IMR-90 (cell line): ENCODE measurements around the gene AURKA. TPM values are rescaled to one million over a fixed set of nuclear protein-coding genes. Genes with fewer than 3 reads are reported as not detected.
A peak's percentile ranks its signal among the peaks of the same experiment; 100 is the strongest.

ENCODE experiments used
- ATAC-seq: fragments of 200-7000 bp; cut with Tn5 transposase; 2 replicates; pipeline ENCODE4 v1.9.1; 2020; ENCODE audit warnings: low read depth, mild to moderate bottlenecking, moderate library complexity
- BruUV-seq: library from RNA; stranded (reverse); fragments of 400-500 nt; replicated peaks from 2 replicates; lab custom pipeline; 2021; lab: Mats Ljungman, UMichigan
- CTCF ChIA-PET: fragments of 300-600 bp; formaldehyde crosslinking; extraction: SDS; loops from one replicate; lab custom pipeline; 2021; ENCODE audit warnings: antibody characterized with exemption; lab: Yijun Ruan, JAX
- POLR2A ChIA-PET: fragments of 300-600 bp; sonication (Branson Sonifier 250); formaldehyde crosslinking; loops from one replicate; lab custom pipeline; 2022; ENCODE audit warnings: antibody characterized with exemption; ENCODE audit not compliant: unreplicated experiment; lab: Charles Lee
- DNase-seq: peaks from one replicate; pipeline ENCODE4 v3.0.0; 2013
- H2AFZ ChIP-seq: replicated peaks from 2 replicates; pipeline ENCODE3; 2013; ENCODE audit warnings: low read length, mild to moderate bottlenecking; ENCODE audit not compliant: poor library complexity
- H2AK5ac ChIP-seq: 2 replicates; pipeline ENCODE4 v1.6.1; 2013; ENCODE audit warnings: low read depth, low read length, inconsistent platforms
- H2AK9ac ChIP-seq: replicated peaks from 2 replicates; pipeline ENCODE3; 2013; ENCODE audit warnings: mild to moderate bottlenecking, low read depth, low read length, moderate library complexity; ENCODE audit not compliant: poor library complexity
- H2BK120ac ChIP-seq: 2 replicates; pipeline ENCODE4 v1.6.1; 2013; ENCODE audit warnings: low read depth, low read length, inconsistent platforms
- H2BK15ac ChIP-seq: 3 replicates; pipeline ENCODE4 v1.6.1; 2013; ENCODE audit warnings: low read depth, low read length, inconsistent platforms
- H2BK20ac ChIP-seq: 2 replicates; pipeline ENCODE4 v1.6.1; 2013; ENCODE audit warnings: low read depth, mild to moderate bottlenecking, inconsistent platforms, low read length, moderate library complexity
- H2BK5ac ChIP-seq: 2 replicates; pipeline ENCODE4 v1.6.1; 2013; ENCODE audit warnings: mild to moderate bottlenecking, low read depth, low read length, inconsistent platforms; ENCODE audit not compliant: poor library complexity, severe bottlenecking
- H3K14ac ChIP-seq: replicated peaks from 2 replicates; pipeline ENCODE4 v1.6.1; 2013; ENCODE audit warnings: low read depth, low read length, inconsistent platforms
- H3K18ac ChIP-seq: 2 replicates; pipeline ENCODE4 v1.6.1; 2013; ENCODE audit warnings: low read depth, low read length, control low read depth
- H3K23ac ChIP-seq: 2 replicates; pipeline ENCODE4 v1.6.1; 2013; ENCODE audit warnings: low read depth, low read length, inconsistent platforms
- H3K27ac ChIP-seq: 2 replicates; pipeline ENCODE4 v1.5.1; 2013; ENCODE audit warnings: mild to moderate bottlenecking, control low read depth, low read length; ENCODE audit not compliant: insufficient read depth
- H3K27me3 ChIP-seq: 2 replicates; pipeline ENCODE4 v1.6.1; 2013; ENCODE audit warnings: low read length; ENCODE audit not compliant: control insufficient read depth, insufficient read depth
- H3K36me3 ChIP-seq: 2 replicates; pipeline ENCODE4 v1.6.1; 2013; ENCODE audit warnings: low read length, mixed read lengths; ENCODE audit not compliant: control insufficient read depth, insufficient read depth
- H3K4ac ChIP-seq: 2 replicates; pipeline ENCODE4 v1.6.1; 2013; ENCODE audit warnings: low read depth, low read length, inconsistent platforms
- H3K4me1 ChIP-seq: 2 replicates; pipeline ENCODE4 v1.6.1; 2013; ENCODE audit warnings: low read length, mixed read lengths; ENCODE audit not compliant: control insufficient read depth, insufficient read depth
- H3K4me2 ChIP-seq: 2 replicates; pipeline ENCODE4 v1.6.1; 2013; ENCODE audit warnings: low read depth, mild to moderate bottlenecking, control low read depth, low read length, moderate library complexity
- H3K4me3 ChIP-seq: 2 replicates; pipeline ENCODE4 v1.5.1; 2013; ENCODE audit warnings: low read depth, mild to moderate bottlenecking, control low read depth, low read length, moderate library complexity; ENCODE audit not compliant: insufficient read depth
- H3K56ac ChIP-seq: 2 replicates; pipeline ENCODE4 v1.6.1; 2013; ENCODE audit warnings: low read length, inconsistent platforms; ENCODE audit not compliant: insufficient read depth; ENCODE audit errors: extremely low read depth
- H3K79me1 ChIP-seq, 2 experiments: 2 replicates each; pipeline ENCODE4 v1.6.1; 2013; ENCODE audit warnings: low read length in 2 of 2, inconsistent platforms in 1 of 2, low read depth in 1 of 2
- H3K9ac ChIP-seq: 2 replicates; pipeline ENCODE4 v1.6.1; 2013; ENCODE audit warnings: low read depth, low read length, control low read depth
- H3K9me1 ChIP-seq: 2 replicates; pipeline ENCODE4 v1.6.1; 2013; ENCODE audit warnings: low read length, inconsistent platforms; ENCODE audit not compliant: insufficient read depth
- H3K9me3 ChIP-seq: 2 replicates; pipeline ENCODE4 v1.6.1; 2013; ENCODE audit warnings: low read length; ENCODE audit not compliant: control insufficient read depth, insufficient read depth
- H4K20me1 ChIP-seq: 2 replicates; pipeline ENCODE4 v1.6.1; 2013; ENCODE audit warnings: low read length, inconsistent platforms; ENCODE audit not compliant: insufficient read depth
- H4K5ac ChIP-seq: 2 replicates; pipeline ENCODE4 v1.6.1; 2013; ENCODE audit warnings: mild to moderate bottlenecking, low read depth, low read length, control low read depth
- H4K8ac ChIP-seq, 2 experiments: 2 replicates each; pipeline ENCODE4 v1.6.1; 2013; ENCODE audit warnings: low read depth in 2 of 2, low read length in 2 of 2, control low read depth in 1 of 2, inconsistent platforms in 1 of 2
- H4K91ac ChIP-seq: 2 replicates; pipeline ENCODE4 v1.6.1; 2013; ENCODE audit warnings: low read depth, low read length, inconsistent platforms; ENCODE audit not compliant: insufficient read depth
- BHLHE40 ChIP-seq: fragments of 150-350 bp; IDR thresholded peaks from 2 replicates; pipeline ENCODE4 v1.6.1; 2016; ENCODE audit warnings: mild to moderate bottlenecking, low read depth, low read length
- CEBPB ChIP-seq: IDR thresholded peaks from 2 replicates; pipeline ENCODE4 v1.6.1; 2012; ENCODE audit warnings: low read depth, low read length, improper control_type of control experiment
- CHD1 ChIP-seq: IDR thresholded peaks from 2 replicates; pipeline ENCODE4 v1.6.1; 2012; ENCODE audit warnings: low read depth, low read length, improper control_type of control experiment
- CTCF ChIP-seq: conservative IDR thresholded peaks from 2 replicates; pipeline ENCODE4 v1.5.1; 2012; ENCODE audit warnings: mild to moderate bottlenecking, low read depth, low read length, improper control_type of control experiment
- ELK1 ChIP-seq: fragments of 150-350 bp; IDR thresholded peaks from 2 replicates; pipeline ENCODE4 v1.6.1; 2016; ENCODE audit warnings: low read depth, mild to moderate bottlenecking, low read length, moderate library complexity, borderline replicate concordance
- FOS ChIP-seq: fragments of 150-350 bp; IDR thresholded peaks from 2 replicates; pipeline ENCODE4 v1.6.1; 2016; ENCODE audit warnings: low read depth, low read length
- MAFK ChIP-seq: IDR thresholded peaks from 2 replicates; pipeline ENCODE4 v1.6.1; 2012; ENCODE audit warnings: low read depth, low read length, improper control_type of control experiment
- MAZ ChIP-seq: IDR thresholded peaks from 2 replicates; pipeline ENCODE4 v1.6.1; 2012; ENCODE audit warnings: low read depth, mild to moderate bottlenecking, low read length, improper control_type of control experiment, moderate library complexity, borderline replicate concordance
- MXI1 ChIP-seq: IDR thresholded peaks from 2 replicates; pipeline ENCODE4 v1.6.1; 2012; ENCODE audit warnings: low read depth, mild to moderate bottlenecking, low read length, moderate library complexity, borderline replicate concordance
- NFE2L2 ChIP-seq: fragments of 150-350 bp; IDR thresholded peaks from 2 replicates; pipeline ENCODE4 v1.6.1; 2016; ENCODE audit warnings: low read depth, mild to moderate bottlenecking, low read length
- POLR2A ChIP-seq: IDR thresholded peaks from 2 replicates; pipeline ENCODE4 v1.6.1; 2012; ENCODE audit warnings: mild to moderate bottlenecking, low read depth, low read length
- RAD21 ChIP-seq: IDR thresholded peaks from 2 replicates; pipeline ENCODE4 v1.6.1; 2012; ENCODE audit warnings: low read length, improper control_type of control experiment
- RCOR1 ChIP-seq: IDR thresholded peaks from 2 replicates; pipeline ENCODE4 v1.6.1; 2012; ENCODE audit warnings: mild to moderate bottlenecking, low read length, improper control_type of control experiment; ENCODE audit not compliant: insufficient replicate concordance
- RFX5 ChIP-seq: IDR thresholded peaks from 2 replicates; pipeline ENCODE4 v1.8.0; 2012; ENCODE audit warnings: low read depth, mild to moderate bottlenecking, low read length, moderate library complexity
- SMC3 ChIP-seq: fragments of 150-350 bp; IDR thresholded peaks from 2 replicates; pipeline ENCODE4 v1.6.1; 2016; ENCODE audit warnings: low read depth, mild to moderate bottlenecking, antibody characterized with exemption, low read length, moderate library complexity
- WGBS, 2 experiments: methylation state at CpG; one replicate each; pipeline versions ENCODE4 v1.1.5 to v1.1.7; 2013; ENCODE audit warnings: missing lambda C conversion rate in 2 of 2; ENCODE audit not compliant: insufficient read length in 1 of 2; ENCODE audit errors: extremely low coverage in 2 of 2; 5-methylcytosine and 5-hydroxymethylcytosine counted together
- dilution Hi-C: fragments of 300-500 bp; cut with HindIII; formaldehyde crosslinking; loops from one replicate; pipeline ENCODE4 v1.14.3; 2018; ENCODE audit warnings: low sequenced_read_pairs; ENCODE audit not compliant: unreplicated experiment
- in situ Hi-C: fragments of 300-500 bp; cut with MboI; formaldehyde crosslinking; loops from 3 replicates; pipeline ENCODE4 v1.14.3; 2019; ENCODE audit warnings: low sequenced_read_pairs, inconsistent platforms, mixed read lengths
- intact Hi-C: fragments of 100-400 bp; cut with micrococcal nuclease; formaldehyde crosslinking; loops from 2 replicates; pipeline ENCODE4 v1.10.0; 2022
- polyA plus RNA-seq, 3 experiments: library from polyadenylated mRNA; depleted of rRNA; stranded (reverse); fragments of >200 nt; gene quantifications; 2 replicates each; pipeline ENCODE4 v1.2.3, GENCODE V29; 2012; ENCODE audit warnings: low replicate concordance in 1 of 3
- total RNA-seq: library from RNA; depleted of rRNA; stranded (reverse); fragments of >200 nt; gene quantifications from 2 replicates; pipeline ENCODE4 v1.2.3, GENCODE V29; 2012
- TF ChIP-seq, protein P1 (sequence below): fragments of 150-350 bp; IDR thresholded peaks from 2 replicates; pipeline ENCODE4 v1.6.1; 2017; ENCODE audit warnings: mild to moderate bottlenecking, antibody characterized with exemption, low read length, low read depth

AURKA gene
- total and polyA plus RNA-seq, 2 of the 4 experiments (the other 2 are of a cell fraction), result 68.0 to 83.3 TPM

DNA sequence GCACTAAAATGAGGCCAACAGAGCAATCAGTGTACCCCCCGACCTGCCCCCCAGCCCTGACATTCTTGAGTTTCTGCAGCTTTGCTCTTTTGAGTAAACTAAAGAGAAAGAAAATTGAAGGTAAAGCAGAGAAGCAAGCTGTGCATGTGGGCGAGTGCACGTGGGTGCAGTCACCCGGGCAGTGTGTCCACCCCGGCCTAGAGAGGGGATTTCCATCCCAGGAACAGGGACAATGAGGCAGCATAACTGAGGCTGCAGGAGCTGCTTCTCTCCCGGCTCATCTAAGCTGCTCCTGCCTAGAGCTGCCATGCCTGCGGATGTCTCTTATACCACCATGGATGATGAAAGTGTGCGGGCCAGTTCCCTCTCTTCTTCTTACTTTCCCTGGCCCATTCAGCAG lies 36.9 kb upstream of the AURKA start:
- peaks cover 34% of the 10 kb centered on the region for H3K9me1 ChIP-seq
- H3K27ac ChIP-seq, result peak overlapping the region; percentile 96
- ChIA-PET POLR2A (interaction anchor here (1.6 to 1.7 kb wide), 2 partner anchors 11 kb away, joined by 7 read pairs; no protein-coding TSS in a partner anchor), CTCF (no interaction called here)
- H4K91ac ChIP-seq, result peak overlapping the region; percentile 98
- H3K9ac ChIP-seq, result peak overlapping the region; percentile 43
- peak overlapping the region; percentile 91 for H2BK20ac ChIP-seq
- peak overlapping the region; percentile 97 for H2AK5ac ChIP-seq
- no TSS peak for BruUV-seq
- peak overlapping the region; percentile 99; the same call in 2 of the 3 replicates for H2BK15ac ChIP-seq
- in situ Hi-C loops (no loop called here), dilution Hi-C loops (no loop called here), intact Hi-C loops (no loop called here)
- peak overlapping the region; percentile 79 for H3K18ac ChIP-seq
- H3K4ac ChIP-seq, result peak overlapping the region; percentile 96
- peak overlapping the region; percentile 97 for H2BK5ac ChIP-seq
- H3K4me1 ChIP-seq, result peaks cover 42% of the 10 kb centered on the region
- 96% methylated on average over 4 of the region's 8 CpGs; no CpG with 5 or more reads in 1 of the 2 experiments for WGBS, 2 experiments
- H2AK9ac ChIP-seq, result peak overlapping the region; percentile 84
- peak overlapping the region; percentile 91 to 94 for H4K8ac ChIP-seq
- peak overlapping the region; percentile 90 for H3K14ac ChIP-seq
- no peak overlapping the region for H3K4me3 ChIP-seq
- peak overlapping the region; percentile 86 for H4K5ac ChIP-seq
- peak overlapping the region; percentile 97 for H2BK120ac ChIP-seq
- DNase-seq (no peak), ATAC-seq (no peak)
- no peaks in the 10 kb centered on the region for H4K20me1 ChIP-seq
- no peak for TF ChIP-seq SMC3
- no peak for TF ChIP-seq RCOR1
- TF ChIP-seq NFE2L2, result no peak
- TF ChIP-seq, protein P1, sequence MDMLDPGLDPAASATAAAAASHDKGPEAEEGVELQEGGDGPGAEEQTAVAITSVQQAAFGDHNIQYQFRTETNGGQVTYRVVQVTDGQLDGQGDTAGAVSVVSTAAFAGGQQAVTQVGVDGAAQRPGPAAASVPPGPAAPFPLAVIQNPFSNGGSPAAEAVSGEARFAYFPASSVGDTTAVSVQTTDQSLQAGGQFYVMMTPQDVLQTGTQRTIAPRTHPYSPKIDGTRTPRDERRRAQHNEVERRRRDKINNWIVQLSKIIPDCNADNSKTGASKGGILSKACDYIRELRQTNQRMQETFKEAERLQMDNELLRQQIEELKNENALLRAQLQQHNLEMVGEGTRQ, result no peak
- TF ChIP-seq RFX5, result no peak
- no peak for TF ChIP-seq CHD1
- no peak for TF ChIP-seq MAFK
- no peak for TF ChIP-seq FOS
- TF ChIP-seq CTCF, result no peak
- TF ChIP-seq CEBPB, result no peak
- no peak for TF ChIP-seq RAD21
- TF ChIP-seq BHLHE40, result no peak
- no peak for TF ChIP-seq MXI1
- TF ChIP-seq MAZ, result no peak
- no peak for TF ChIP-seq ELK1
- no peak for TF ChIP-seq POLR2A
- peaks cover 38 to 76% of the 10 kb centered on the region in 2 experiments for H3K79me1 ChIP-seq
- peak overlapping the region; percentile 7; the same call in 1 of the 2 replicates for H3K4me2 ChIP-seq
- no peaks in the 10 kb centered on the region for H3K27me3 ChIP-seq
- H3K36me3 ChIP-seq, result peaks cover 9% of the 10 kb centered on the region
- peak overlapping the region; percentile 92 for H3K56ac ChIP-seq
- H2AFZ ChIP-seq, result peak overlapping the region; percentile 79
- H3K23ac ChIP-seq, result peak overlapping the region; percentile 88
- H3K9me3 ChIP-seq, result no peaks in the 10 kb centered on the region
